DND-41 (cell line): ENCODE data around the gene TOPAZ1.

Source experiments
- ATAC-seq: fragments of 200-7000 bp; cut with Tn5 transposase; 3 replicates; pipeline ENCODE4 v1.9.1; 2021; ENCODE audit warnings: low read depth; ENCODE audit not compliant: insufficient read depth
- DNase-seq: peaks from one replicate; pipeline ENCODE4 v3.0.0-alpha.2; 2020
- H2AFZ ChIP-seq: 2 replicates; pipeline ENCODE4 v1.6.0; 2012; ENCODE audit warnings: low read depth, low read length
- H3K27ac ChIP-seq: 2 replicates; pipeline ENCODE4 v1.5.1; 2012; ENCODE audit warnings: low read length, inconsistent platforms
- H3K27me3 ChIP-seq: fragments of 200-600 bp; sonication (generic); 2 replicates; pipeline ENCODE4 v1.6.0; 2012; ENCODE audit warnings: low read length, mild to moderate bottlenecking, inconsistent platforms; ENCODE audit not compliant: insufficient read depth, poor library complexity
- H3K36me3 ChIP-seq: 2 replicates; pipeline ENCODE4 v1.5.1; 2012; ENCODE audit warnings: low read length, inconsistent platforms; ENCODE audit not compliant: insufficient read depth
- H3K4me1 ChIP-seq: 2 replicates; pipeline ENCODE4 v1.5.1; 2012; ENCODE audit warnings: mild to moderate bottlenecking, low read length; ENCODE audit not compliant: insufficient read depth
- H3K4me2 ChIP-seq: 2 replicates; pipeline ENCODE4 v1.6.0; 2012; ENCODE audit warnings: mild to moderate bottlenecking, moderate library complexity, low read length, inconsistent platforms; ENCODE audit not compliant: insufficient read depth
- H3K4me3 ChIP-seq, 2 experiments: fragments of 200-600 bp in 1 of 2; shearing (Covaris generic) in 1 of 2; 2 replicates each; pipeline ENCODE4 v1.5.1; 2012 to 2016; ENCODE audit warnings: inconsistent platforms in 2 of 2, low read length in 2 of 2, mild to moderate bottlenecking in 2 of 2, low read depth in 1 of 2, moderate library complexity in 1 of 2
- H3K79me2 ChIP-seq: 2 replicates; pipeline ENCODE4 v1.6.0; 2012; ENCODE audit warnings: low read length, inconsistent platforms; ENCODE audit not compliant: insufficient read depth
- H3K9ac ChIP-seq: 2 replicates; pipeline ENCODE4 v1.6.0; 2012; ENCODE audit warnings: low read depth, mild to moderate bottlenecking, inconsistent platforms, low read length, moderate library complexity
- H3K9me3 ChIP-seq: 2 replicates; pipeline ENCODE4 v1.5.1; 2012; ENCODE audit warnings: low read length, moderate library complexity, mild to moderate bottlenecking, inconsistent platforms; ENCODE audit not compliant: insufficient read depth, severe bottlenecking
- H4K20me1 ChIP-seq: 2 replicates; pipeline ENCODE4 v1.6.0; 2012; ENCODE audit warnings: low read length; ENCODE audit not compliant: insufficient read depth
- EZH2 ChIP-seq: IDR thresholded peaks from 3 replicates; pipeline ENCODE4 v1.6.1; 2012; ENCODE audit warnings: borderline replicate concordance, low read depth, mild to moderate bottlenecking, moderate library complexity, low read length, inconsistent platforms; ENCODE audit not compliant: severe bottlenecking
- TF ChIP-seq, protein P1 (sequence below): IDR thresholded peaks from 2 replicates; pipeline ENCODE4 v1.5.1; 2012; ENCODE audit warnings: borderline replicate concordance, low read length, moderate library complexity, mild to moderate bottlenecking; ENCODE audit not compliant: poor library complexity, severe bottlenecking; ENCODE audit errors: extremely low read depth

Gene TOPAZ1

DNA sequence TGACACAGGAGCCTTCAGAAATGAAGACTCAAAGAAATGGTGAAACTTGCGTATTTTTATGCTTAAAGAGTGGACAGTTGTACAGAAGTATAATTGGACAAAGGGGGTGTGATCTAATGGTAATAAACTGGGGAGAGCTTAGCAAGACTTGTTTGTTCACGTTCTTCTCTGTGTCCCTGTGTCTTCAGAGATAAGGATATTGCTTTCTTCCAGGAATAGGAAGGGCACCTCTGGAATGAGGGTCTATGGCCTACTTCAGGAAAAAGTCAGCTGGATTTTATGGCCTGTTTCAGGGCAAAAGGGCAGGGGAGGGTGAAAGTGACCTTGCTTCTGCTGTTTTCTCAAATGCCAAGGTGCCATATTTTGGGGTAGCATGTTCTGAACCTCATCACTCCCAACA lies 4.5 kb upstream of the TOPAZ1 start:
- no peaks in the 10 kb centered on the region for H3K9me3 ChIP-seq
- no peak overlapping the region for H3K27ac ChIP-seq
- no peaks in the 10 kb centered on the region for H4K20me1 ChIP-seq
- no peak overlapping the region for H3K4me3 ChIP-seq
- H2AFZ ChIP-seq, result no peak overlapping the region
- no peaks in the 10 kb centered on the region for H3K36me3 ChIP-seq
- H3K79me2 ChIP-seq, result no peaks in the 10 kb centered on the region
- ATAC-seq (no peak), DNase-seq (no peak)
- no peak for TF ChIP-seq EZH2
- TF ChIP-seq, protein P1, sequence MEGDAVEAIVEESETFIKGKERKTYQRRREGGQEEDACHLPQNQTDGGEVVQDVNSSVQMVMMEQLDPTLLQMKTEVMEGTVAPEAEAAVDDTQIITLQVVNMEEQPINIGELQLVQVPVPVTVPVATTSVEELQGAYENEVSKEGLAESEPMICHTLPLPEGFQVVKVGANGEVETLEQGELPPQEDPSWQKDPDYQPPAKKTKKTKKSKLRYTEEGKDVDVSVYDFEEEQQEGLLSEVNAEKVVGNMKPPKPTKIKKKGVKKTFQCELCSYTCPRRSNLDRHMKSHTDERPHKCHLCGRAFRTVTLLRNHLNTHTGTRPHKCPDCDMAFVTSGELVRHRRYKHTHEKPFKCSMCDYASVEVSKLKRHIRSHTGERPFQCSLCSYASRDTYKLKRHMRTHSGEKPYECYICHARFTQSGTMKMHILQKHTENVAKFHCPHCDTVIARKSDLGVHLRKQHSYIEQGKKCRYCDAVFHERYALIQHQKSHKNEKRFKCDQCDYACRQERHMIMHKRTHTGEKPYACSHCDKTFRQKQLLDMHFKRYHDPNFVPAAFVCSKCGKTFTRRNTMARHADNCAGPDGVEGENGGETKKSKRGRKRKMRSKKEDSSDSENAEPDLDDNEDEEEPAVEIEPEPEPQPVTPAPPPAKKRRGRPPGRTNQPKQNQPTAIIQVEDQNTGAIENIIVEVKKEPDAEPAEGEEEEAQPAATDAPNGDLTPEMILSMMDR, result no peak
- no peaks in the 10 kb centered on the region for H3K4me1 ChIP-seq
- no peak overlapping the region for H3K4me2 ChIP-seq
- H3K27me3 ChIP-seq, result peaks cover 25% of the 10 kb centered on the region
- H3K9ac ChIP-seq, result no peak overlapping the region

DNA sequence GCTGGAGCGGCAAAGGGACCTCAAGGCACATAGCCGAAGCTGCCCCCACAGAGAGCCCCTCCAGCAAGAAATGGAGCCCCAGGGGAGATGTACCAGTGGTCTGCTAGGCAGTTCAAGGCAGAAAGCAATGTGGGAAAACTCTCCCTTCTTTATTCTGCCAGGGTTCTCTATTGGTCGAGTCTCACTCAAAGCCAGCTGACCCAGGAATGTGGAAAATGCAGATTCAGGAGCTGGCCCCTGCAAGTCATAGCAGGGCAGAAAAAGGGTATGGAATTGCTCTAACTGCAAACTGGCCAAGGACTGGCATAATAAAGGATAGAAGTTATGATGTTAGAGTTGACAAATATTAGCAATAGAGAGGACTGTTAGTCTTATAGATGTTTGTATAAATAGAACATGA lies 4.0 kb upstream of the TOPAZ1 start:
- Histone ChIP-seq H3K4me2 (no peak overlapping the region), H3K9ac (no peak overlapping the region), H3K9me3 (no peaks in the 10 kb centered on the region), H2AFZ (no peak overlapping the region), H3K4me1 (no peaks in the 10 kb centered on the region), H3K27me3 (peaks cover 25% of the 10 kb centered on the region), H3K4me3 (no peak overlapping the region), H3K79me2 (no peaks in the 10 kb centered on the region), H3K36me3 (no peaks in the 10 kb centered on the region), H4K20me1 (no peaks in the 10 kb centered on the region), H3K27ac (no peak overlapping the region)
- no peak for TF ChIP-seq EZH2
- TF ChIP-seq, protein P1, result no peak
- no peak for DNase-seq
- ATAC-seq, result no peak

DNA sequence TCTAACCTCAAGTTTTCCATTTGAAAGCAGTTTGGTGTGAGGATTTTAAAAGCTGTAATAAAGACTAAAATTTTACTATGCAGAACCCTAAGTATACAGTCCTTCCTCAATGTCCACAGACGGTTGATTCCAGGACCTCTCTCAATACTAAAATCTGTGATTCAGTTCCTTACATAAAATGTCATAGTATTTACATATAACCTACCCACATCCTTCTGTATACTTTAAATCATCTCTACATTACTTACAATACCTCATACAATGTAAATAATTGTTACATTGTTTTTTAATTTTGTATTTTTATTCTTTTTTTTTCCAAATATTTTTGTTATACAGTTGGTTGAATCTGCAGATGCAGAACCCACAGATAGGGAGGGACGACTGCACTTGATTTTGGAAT lies 2.8 kb upstream of the TOPAZ1 start:
- TF ChIP-seq, protein P1, result no peak
- TF ChIP-seq EZH2, result no peak
- Histone ChIP-seq H3K9ac (no peak overlapping the region), H4K20me1 (no peaks in the 10 kb centered on the region), H3K27me3 (peaks cover 22% of the 10 kb centered on the region), H3K4me2 (no peak overlapping the region), H3K4me1 (no peaks in the 10 kb centered on the region), H3K4me3 (no peak overlapping the region), H3K36me3 (no peaks in the 10 kb centered on the region), H2AFZ (no peak overlapping the region), H3K79me2 (no peaks in the 10 kb centered on the region), H3K27ac (no peak overlapping the region), H3K9me3 (no peaks in the 10 kb centered on the region)
- DNase-seq (no peak), ATAC-seq (no peak)

DNA sequence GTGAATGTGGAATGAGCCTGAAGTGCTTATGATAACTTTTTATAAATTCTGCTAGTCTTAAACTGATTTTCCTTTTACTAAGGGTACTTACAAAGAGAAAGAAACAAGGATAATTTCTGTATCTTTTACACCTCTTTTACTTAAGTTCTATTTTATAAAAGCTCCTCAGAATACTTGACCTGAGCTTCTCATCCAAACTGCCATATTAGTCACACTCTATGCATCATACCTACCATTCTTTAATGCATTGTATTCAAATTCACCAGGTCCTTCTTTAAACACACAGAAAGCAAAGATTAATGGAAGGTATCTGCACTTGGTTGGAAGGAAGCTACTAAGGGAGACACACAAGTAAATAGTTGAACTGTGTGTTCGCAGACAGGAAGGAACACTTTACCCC lies 1.6 kb upstream of the TOPAZ1 start:
- no peak for ATAC-seq
- Histone ChIP-seq H3K36me3 (no peaks in the 10 kb centered on the region), H2AFZ (no peak overlapping the region), H3K79me2 (no peaks in the 10 kb centered on the region), H3K4me1 (no peaks in the 10 kb centered on the region), H3K4me3 (no peak overlapping the region), H3K27me3 (peaks cover 22% of the 10 kb centered on the region), H4K20me1 (no peaks in the 10 kb centered on the region), H3K9me3 (no peaks in the 10 kb centered on the region), H3K9ac (no peak overlapping the region), H3K4me2 (no peak overlapping the region), H3K27ac (no peak overlapping the region)
- no peak for DNase-seq
- TF ChIP-seq EZH2, result no peak
- TF ChIP-seq, protein P1, result no peak
